NCI-H446 (cell line): ENCODE results near the gene TAF11.
A peak's percentile ranks its signal among the peaks of the same experiment; 100 is the strongest.
"Not testable (repeated sequence)": the region's sequence is repeated elsewhere in the genome, so short reads cannot be mapped to it uniquely, and the experiment has no call there.

Experiments used
- DNase-seq, 2 experiments: peaks; one replicate each; lab custom pipeline; 2025; lab: John Stamatoyannopoulos, UW

The TAF11 gene

GRCh38 chr6:34887753-34888513 lies at the start of gene TAF11:
TAF11 (minus strand) TSS chr6:34888042; CDS start chr6:34887957, 85 bp downstream.
- DNase-seq = peak; percentile 93 to 94

- DNase-seq = peak; percentile 10 to 64
Measured at GRCh38 chr6:34934516-34934915, 46.7 kb upstream of the TAF11 start.

GRCh38 chr6:34932202-34932601 lies 44.4 kb upstream of the TAF11 start:
- not testable (repeated sequence) for DNase-seq

GRCh38 chr6:34930221-34930620 lies 42.4 kb upstream of the TAF11 start:
- no peak for DNase-seq

- DNase-seq = no peak
Measured at GRCh38 chr6:34929241-34929978, 41.6 kb upstream of the TAF11 start.

- no peak for DNase-seq
Measured at GRCh38 chr6:34928695-34929094, 40.9 kb upstream of the TAF11 start.

- no peak for DNase-seq
Measured at GRCh38 chr6:34928220-34928619, 40.4 kb upstream of the TAF11 start.

- DNase-seq = no peak
Measured at GRCh38 chr6:34926655-34927054, 38.8 kb upstream of the TAF11 start.

GRCh38 chr6:34924831-34925625 lies 37.2 kb upstream of the TAF11 start:
- DNase-seq = no peak

GRCh38 chr6:34922177-34922663 lies 34.4 kb upstream of the TAF11 start:
- DNase-seq = no peak

GRCh38 chr6:34920097-34920496 lies 32.3 kb upstream of the TAF11 start:
- no peak for DNase-seq

- DNase-seq = no peak
Measured at GRCh38 chr6:34919651-34920050, 31.8 kb upstream of the TAF11 start.

GRCh38 chr6:34917626-34918285 lies 29.9 kb upstream of the TAF11 start:
- DNase-seq = no peak

- DNase-seq = no peak
Measured at GRCh38 chr6:34916348-34916967, 28.6 kb upstream of the TAF11 start.

- DNase-seq = no peak
Measured at GRCh38 chr6:34914358-34914757, 26.5 kb upstream of the TAF11 start.

- DNase-seq = no peak
Measured at GRCh38 chr6:34912715-34913464, 25.0 kb upstream of the TAF11 start.

- no peak for DNase-seq
Measured at GRCh38 chr6:34911822-34912221, 24.0 kb upstream of the TAF11 start.

GRCh38 chr6:34909320-34909883 lies 21.6 kb upstream of the TAF11 start:
- DNase-seq = no peak

- no peak for DNase-seq
Measured at GRCh38 chr6:34908194-34908593, 20.4 kb upstream of the TAF11 start.

GRCh38 chr6:34906826-34907225 lies 19.0 kb upstream of the TAF11 start:
- no peak for DNase-seq
